HUDEP-2 (cell line): ENCODE results near the gene ZNF513.

Experiments
- DNase-seq, 76 experiments: peaks; one replicate each; lab custom pipeline; 2025; ENCODE audit not compliant: unreplicated experiment in 76 of 76; lab: John Stamatoyannopoulos, UW

ZNF513 gene

DNA sequence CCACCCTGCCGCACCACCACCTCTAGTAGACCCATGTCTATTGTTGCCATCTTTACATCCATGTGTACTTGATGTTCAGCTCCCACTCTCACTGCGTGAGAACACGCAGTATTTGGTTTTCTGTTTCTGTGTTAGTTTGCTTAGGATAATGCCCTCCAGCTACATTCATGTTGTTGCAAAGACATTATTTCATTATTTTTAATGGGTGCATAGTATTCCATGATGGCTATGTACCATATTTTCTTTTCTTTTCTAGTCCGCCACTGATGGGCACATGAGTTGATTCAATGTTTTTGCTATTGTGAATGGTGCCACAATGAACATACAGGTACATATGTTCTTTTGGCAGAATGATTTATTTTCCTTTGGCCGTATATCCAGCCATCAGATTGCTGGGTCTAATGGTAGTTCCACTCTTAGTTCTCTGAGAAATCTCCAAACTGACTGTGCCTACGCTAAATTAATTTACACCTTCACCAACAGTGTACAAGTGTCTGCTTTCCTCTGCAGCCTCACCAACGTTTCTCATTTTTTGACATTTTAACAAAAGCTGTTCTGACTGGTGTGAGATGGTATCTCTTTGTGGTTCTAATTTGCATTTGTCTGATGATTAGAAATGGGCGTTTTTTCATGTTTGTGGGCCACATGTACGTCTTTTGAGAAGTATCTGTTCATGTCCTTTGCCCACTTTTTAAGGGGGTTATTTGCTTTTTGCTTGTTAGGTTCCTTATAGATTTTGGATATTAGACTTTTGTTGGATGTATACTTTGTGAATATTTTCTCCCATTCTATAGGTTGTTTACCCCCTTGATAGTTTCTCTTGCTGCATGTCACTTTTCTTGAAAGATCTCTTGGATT is 10.5 kb upstream of the ZNF513 start:
- DNase-seq: no peak

DNA sequence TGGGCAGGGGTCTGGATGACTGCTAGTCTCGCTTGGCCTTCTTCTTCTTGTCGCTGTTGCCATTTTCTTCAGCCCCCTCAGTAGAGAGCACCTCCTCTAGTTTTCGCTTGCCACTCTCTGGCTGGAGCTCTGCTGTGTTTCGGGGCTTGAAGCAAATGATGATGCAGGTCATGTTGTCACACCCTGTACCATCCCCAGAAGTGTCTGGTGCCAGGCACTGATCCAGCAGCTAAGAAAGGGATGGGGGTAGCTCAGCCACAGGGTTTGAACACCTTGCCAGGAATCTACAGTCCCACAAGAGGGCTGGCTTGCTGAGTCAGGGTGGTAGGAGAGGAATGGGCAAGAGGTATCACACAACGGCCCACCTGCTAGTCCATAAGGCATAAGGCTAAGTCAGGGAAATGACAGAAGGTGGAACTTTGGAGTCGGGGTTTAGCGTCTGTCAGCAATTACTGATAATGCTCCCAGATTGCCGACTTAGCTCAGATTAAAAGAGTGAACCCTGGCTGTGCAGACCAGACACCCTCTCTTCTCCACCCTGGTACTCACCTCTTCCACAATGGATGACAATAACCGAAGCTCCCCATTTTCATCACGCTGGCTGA is 1.1 kb upstream of the ZNF513 start:
- no peak for DNase-seq

DNA sequence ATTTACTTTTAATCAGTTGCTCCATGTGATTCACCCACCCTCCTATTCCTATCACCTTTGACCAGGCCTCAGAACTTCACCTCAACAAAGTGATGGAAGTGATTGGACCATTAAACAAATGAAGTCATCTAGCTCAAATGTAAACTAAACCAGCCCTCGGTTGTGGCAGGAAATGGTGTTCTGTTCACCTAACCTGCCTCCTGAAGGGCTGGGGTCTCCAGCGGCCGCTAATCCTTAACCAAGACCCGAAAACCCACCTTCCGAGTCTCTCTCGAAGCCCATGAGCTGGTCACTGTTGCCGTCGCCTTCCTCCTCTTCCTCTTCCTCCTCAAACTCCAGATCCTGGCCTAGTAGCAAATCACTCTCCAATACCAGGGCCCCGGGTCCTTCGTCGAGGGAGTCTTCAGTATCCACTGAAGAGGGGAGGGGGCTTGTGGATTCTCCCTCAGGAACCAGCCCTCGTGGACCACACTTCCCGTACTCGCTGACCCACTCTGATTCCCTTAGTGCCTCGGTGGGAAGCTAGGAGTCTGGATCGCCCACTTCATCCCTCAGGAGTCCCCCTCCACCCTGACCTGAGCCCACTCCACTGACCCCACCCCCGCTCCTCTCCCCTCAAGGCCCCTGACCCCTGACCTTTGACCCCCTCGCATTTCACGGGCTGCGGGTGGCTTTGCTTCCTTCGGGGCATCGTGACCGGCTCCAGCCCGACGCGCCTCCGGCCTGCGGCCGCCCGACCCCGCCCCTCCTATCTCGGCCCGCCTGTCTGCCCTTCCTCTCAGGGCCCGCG is 503 bp downstream of the ZNF513 start:
- peak in 40 of 76 experiments; percentile 7 to 76 (median 55) for DNase-seq

- DNase-seq: peak in 1 of 76 experiments; percentile 26
These were observed 1.1 kb downstream of the ZNF513 start for GRCh38 chr2:27379383-27379835.

GRCh38 chr2:27378809-27379290 is 1.7 kb downstream of the ZNF513 start:
- no peak for DNase-seq

- peak in 25 of 76 experiments; percentile 4 to 42 (median 13) for DNase-seq
These were observed 2.3 kb downstream of the ZNF513 start for GRCh38 chr2:27378096-27378808.

DNA sequence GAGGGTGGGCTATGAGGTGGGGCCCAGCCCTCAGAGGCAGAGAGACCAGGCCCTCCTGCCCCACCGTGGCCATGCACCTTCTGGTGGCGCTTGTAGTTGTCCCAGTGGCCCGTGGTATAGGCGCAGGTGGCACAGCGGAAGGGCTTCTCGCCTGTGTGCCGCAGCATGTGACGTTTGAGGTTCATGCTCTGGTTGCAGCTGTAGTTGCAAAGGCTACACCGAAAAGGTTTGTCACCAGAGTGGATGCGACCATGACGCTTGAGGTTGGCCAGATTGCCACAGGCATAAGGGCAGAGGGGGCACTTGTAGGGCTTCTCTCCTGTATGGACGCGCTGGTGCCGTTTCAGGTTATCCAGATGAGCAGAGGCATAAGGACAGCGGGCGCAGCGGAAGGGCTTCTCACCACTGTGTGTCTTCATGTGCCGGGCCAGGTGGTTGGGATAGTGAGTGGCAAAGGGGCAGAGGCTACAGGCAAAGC is 2.9 kb downstream of the ZNF513 start:
- DNase-seq: no peak

GRCh38 chr2:27376866-27377617 is 3.5 kb downstream of the ZNF513 start:
- no peak for DNase-seq

DNA sequence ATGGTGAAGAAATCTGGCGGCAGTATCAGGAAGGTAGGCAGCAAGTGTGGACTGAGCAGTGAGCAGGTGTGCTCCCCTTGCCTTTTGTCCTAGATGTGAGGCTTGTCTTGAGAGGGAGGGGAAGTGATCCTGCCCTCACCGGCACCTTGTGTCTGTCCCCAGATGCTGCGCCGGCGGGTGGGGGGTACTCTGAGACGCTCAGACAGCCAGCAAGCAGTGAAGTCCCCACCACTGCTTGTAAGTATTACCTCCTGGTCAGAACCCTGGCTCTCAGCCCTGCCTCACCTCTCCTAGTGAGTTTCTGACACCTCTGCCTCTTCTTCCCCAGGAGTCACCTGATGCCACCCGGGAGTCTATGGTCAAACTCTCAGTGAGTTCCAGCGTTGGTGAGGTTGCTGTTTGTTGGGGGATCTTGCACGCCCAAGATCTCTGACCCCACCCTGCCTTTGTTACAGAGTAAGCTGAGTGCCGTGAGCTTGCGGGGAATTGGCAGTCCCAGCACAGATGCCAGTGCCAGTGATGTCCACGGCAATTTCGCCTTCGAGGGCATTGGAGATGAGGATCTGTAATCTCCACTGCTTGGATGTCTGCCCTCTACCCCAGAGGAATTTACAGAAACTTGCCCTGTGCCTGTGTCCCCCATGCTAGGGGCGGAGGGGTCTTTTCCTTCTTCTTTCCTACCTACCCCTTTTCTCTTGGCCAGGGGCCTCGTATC is 4.2 kb downstream of the ZNF513 start:
- no peak for DNase-seq

DNA sequence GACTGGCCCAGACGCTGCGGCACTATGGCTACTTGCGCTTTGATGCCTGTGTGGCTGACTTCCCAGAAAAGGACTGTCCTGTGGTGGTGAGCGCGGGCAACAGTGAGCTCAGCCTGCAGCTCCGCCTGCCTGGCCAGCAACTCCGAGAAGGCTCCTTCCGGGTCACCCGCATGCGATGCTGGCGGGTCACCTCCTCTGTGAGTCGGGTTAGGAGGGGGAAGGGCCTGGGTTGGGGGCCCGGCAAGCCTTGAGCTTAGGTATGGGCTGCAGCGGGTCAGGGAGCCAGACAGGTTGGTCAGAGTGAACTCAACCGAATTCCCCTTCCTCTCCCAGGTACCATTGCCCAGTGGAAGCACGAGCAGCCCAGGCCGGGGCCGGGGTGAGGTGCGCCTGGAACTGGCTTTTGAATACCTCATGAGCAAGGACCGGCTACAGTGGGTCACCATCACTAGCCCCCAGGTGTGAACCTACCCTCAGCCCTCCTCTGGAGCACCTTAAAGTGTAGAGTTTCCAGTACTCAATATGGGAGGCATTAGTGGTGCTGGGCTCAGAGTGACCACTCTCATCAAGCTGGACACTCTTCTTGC is 4.9 kb downstream of the ZNF513 start:
- DNase-seq: no peak

DNA sequence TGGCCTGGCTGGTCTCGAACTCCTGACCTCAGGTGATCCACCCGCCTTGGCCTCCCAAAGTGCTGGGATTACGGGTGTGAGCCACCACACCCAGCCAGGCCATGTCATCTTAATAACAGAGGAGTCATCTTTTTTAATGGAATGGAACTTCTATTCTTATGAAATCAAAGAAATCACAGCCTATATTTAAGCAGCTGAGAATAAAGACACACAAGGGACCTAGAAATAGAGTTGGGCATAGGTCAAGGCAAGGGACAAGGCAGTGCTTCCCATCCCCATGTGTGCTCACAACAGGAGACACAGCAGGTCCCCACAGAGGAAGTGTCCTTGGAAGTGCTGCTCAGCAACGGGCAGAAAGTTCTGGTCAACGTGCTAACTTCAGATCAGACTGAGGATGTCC is 7.0 kb downstream of the ZNF513 start:
- no peak for DNase-seq

DNA sequence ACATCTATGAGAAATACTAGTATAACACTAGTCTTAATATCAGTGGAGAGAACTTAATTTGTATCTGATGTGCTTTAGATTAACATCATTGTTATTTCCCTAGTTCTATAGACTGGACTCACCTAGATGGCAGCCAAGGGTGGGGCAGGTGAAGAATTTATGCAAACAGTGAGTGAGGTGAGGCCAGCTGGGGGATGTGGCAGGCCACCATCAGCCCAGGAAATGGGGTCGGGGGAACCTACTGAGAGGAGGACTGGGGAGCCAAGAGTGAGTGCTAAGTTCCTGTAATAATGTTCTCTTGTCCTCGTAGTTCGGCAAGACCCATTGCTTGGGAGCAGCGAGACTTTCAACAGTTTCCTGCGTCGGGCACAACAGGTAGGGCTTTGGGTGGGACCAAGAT is 7.6 kb downstream of the ZNF513 start:
- no peak for DNase-seq

GRCh38 chr2:27370816-27371620 is 9.5 kb downstream of the ZNF513 start:
- peak in 62 of 76 experiments; percentile 7 to 69 (median 34) for DNase-seq

- peak in 75 of 76 experiments; percentile 47 to 99 (median 97) for DNase-seq
These were observed 10.3 kb downstream of the ZNF513 start, which contains the start of the genes EIF2B4 and SNX17 for GRCh38 chr2:27370026-27370815. TSS of gene EIF2B4 (minus strand) at chr2:27370338. CDS start at chr2:27370314, 24 bp downstream. TSS of gene SNX17 (plus strand) at chr2:27370616. CDS start at chr2:27370744, 128 bp downstream.

DNA sequence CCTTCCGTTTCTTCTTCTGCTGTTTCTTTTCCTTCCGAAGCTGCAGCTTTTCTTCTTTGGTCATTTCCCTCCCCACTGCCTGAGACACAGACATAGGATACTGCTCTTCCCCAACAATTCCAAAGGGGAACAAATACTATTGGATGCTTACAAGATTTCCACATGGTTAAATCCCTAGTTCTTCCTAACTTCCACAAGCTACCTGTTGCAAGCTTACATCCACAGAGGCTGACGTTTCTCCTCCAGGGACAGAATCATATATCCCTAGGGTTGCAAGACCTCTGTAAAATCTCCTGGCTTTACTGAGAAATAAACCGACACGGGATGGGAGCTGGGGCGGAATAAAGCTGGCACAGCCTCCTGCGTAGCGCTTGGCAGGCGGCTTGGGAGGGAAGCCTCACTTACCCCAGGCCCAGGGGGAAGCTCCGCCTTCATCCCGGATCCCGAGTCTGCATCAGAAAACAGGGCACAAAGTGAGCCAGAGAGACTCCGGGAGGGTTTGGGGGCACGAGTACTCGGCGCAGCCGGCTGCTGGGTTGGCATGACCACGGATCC is 11.0 kb downstream of the ZNF513 start:
- DNase-seq: peak in 37 of 76 experiments; percentile 8 to 60 (median 35)

DNA sequence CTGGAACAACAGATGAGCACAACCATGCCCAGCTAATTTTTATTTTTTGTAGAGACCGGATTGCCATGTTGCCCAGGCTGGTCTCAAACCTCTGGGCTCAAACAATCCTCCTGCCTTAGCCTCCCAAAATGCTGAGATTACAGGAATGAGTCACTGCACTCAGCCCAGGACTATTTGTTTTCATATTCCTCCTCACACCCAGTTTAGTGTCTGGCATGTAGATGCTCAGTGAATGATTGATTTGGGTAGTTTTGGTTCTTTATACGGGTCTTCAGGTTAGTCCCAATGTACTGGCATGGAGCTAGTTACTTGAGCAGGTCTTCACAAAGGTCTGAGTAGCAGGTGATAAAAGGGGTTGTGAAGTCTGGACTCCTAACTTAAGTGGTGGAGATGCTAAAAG is 16.6 kb downstream of the ZNF513 start:
- no peak for DNase-seq
